Astrocyte of the cerebellum (primary cell): ENCODE measurements around the gene INKA1.

Experiments
- DNase-seq: peaks from one replicate; pipeline ENCODE4 v3.0.0-alpha.2; 2011; ENCODE audit warnings: low read depth
- H3K4me3 ChIP-seq: 2 replicates; pipeline ENCODE4 v1.5.1; 2011; ENCODE audit warnings: mild to moderate bottlenecking, low read depth, low read length, moderate library complexity
- in situ Hi-C: cut with HindIII; loops from 2 replicates; pipeline ENCODE4 v1.10.0; 2017; ENCODE audit warnings: low sequenced_read_pairs
- TF ChIP-seq, protein P1 (sequence below): IDR thresholded peaks from 2 replicates; pipeline ENCODE4 v1.5.1; 2012; ENCODE audit warnings: low read length, low read depth, moderate library complexity, mild to moderate bottlenecking; ENCODE audit errors: missing control alignments

Gene INKA1

DNA sequence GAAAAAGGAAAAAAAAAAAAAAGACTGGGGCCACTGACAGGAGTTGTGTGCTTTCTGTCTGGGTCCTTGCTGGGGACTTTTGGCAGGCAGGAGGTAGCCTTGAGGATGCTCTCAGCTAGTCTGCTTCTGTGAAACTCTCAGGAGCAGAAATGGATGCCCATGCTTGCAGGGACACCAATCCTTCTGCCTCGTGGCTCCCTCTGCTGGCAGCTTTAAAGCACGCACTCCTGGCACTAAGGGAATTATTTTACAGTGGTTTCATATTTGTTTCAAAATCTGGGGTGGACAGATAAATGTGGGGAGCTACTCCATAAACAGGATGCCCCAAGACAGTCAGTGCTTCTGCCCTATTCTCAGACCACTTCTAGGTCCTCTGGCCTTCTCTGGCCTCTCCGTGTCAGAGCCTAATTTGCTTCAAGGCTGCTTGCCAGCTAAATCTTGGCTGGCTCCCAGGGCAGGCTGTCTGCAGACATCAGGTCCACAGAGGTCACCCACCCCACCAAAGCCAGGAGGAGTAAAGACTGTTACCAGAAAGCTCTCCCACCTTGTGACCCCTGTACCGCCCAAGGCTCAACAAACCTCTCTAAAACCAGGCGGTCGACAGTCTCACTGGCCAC lies 36.2 kb downstream of the INKA1 start:
- in situ Hi-C loops = no loop called here
- TF ChIP-seq, protein P1, sequence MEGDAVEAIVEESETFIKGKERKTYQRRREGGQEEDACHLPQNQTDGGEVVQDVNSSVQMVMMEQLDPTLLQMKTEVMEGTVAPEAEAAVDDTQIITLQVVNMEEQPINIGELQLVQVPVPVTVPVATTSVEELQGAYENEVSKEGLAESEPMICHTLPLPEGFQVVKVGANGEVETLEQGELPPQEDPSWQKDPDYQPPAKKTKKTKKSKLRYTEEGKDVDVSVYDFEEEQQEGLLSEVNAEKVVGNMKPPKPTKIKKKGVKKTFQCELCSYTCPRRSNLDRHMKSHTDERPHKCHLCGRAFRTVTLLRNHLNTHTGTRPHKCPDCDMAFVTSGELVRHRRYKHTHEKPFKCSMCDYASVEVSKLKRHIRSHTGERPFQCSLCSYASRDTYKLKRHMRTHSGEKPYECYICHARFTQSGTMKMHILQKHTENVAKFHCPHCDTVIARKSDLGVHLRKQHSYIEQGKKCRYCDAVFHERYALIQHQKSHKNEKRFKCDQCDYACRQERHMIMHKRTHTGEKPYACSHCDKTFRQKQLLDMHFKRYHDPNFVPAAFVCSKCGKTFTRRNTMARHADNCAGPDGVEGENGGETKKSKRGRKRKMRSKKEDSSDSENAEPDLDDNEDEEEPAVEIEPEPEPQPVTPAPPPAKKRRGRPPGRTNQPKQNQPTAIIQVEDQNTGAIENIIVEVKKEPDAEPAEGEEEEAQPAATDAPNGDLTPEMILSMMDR = peak; percentile 87
- no peak overlapping the region for H3K4me3 ChIP-seq
- peak; percentile 63 for DNase-seq

DNA sequence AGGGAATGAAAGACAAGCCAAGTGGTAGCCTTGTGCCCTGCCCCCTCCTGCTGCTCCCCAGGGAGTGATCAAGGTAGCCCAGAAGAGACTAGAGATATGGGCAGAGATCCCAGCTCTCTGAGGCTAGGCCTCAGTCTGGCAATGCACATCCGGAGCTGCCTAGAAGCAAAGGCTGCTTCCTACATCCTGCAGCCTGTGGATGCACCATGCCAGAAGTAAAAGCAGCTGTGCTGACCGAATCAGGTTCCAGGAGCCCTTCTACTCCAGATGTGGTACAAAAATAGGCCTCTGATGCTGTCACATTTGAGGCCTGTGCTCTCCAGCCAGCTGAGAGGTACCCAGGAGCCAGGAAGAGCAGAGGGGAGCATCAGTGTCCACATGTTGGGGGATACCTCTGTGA lies 37.3 kb downstream of the INKA1 start:
- no peak for DNase-seq
- no peak overlapping the region for H3K4me3 ChIP-seq
- TF ChIP-seq, protein P1 = no peak
- in situ Hi-C loops = no loop called here

DNA sequence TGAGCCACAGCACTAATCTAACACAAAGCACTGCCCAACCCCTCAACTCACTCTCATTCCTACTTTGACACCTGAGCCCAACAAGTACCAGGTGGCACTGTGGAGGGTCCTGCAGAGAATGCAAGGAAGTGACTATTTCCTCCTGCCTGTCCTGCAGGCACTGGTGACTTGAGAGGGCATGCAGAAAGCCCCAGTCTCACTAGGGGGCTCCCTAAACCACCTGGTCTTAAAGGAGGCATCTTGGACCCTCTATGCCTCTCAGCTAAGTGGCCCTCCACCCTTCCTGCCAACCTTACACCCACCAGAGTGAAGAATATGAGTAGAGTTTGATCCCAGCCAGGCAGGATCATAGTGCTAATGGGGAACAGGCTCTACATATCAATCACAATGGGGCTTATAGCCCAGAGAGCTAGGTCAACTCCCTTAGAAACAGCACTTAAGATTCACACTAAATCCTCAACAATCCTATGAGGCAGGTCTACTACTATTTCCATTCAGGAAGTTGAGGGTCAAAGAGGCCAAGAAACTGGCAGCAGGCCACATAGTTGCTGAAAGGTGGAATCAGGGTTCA lies 38.1 kb downstream of the INKA1 start:
- in situ Hi-C loops = no loop called here
- no peak for DNase-seq
- TF ChIP-seq, protein P1 = peak; percentile 52
- H3K4me3 ChIP-seq = no peak overlapping the region

DNA sequence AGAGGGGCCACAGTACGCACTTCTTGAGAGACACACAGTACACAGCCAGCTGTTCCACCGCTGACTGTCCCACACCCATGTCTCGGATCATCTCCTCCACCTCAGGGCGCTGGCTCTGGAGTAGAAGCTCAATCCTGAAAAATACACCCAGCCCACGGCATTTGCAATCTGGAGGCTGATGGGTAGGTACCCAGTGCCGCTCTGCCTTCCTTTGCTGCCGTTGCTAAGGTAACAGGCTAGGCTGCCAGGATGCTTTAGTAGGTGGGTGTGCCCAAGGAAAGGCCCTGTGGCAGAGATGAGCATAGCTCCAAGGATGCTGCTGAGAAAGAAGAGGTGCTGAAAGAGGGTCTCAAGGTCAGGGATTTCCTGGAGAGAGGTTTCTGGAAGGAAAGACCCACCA lies 38.7 kb downstream of the INKA1 start:
- in situ Hi-C loops = no loop called here
- TF ChIP-seq, protein P1 = no peak
- no peak for DNase-seq
- no peak overlapping the region for H3K4me3 ChIP-seq

DNA sequence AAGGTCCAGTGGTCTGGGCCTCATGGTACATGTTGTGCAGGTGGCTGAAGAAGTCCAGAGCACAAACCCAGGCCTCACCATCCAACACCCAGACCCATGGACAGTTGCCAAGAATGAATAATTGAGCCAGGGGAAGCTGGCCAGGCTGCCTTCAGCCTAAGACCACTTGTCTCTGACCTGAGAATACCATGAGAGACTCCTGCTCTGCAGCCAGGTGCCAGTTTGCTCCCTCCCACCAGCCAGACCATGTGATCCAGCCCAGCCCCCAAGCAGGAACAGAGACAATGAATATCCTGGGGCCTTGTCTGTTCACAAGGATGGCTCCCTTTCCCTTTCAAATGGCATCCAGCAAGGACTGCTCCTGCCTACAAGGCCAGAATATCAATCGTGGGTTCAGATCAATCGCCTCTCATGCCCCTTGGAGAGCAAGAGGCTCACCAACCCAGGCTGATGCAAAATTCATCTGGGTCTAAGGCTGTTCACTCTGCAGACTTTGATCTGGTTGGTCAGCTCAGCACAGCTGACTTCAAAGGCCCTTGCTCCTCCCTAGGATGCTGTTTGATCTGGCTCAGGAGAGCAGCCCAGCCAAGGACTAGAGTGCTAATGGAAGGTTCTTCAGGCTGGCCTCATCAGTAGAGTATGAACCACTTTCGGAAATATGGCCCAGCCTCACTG lies 39.9 kb downstream of the INKA1 start:
- no peak for DNase-seq
- TF ChIP-seq, protein P1 = no peak

DNA sequence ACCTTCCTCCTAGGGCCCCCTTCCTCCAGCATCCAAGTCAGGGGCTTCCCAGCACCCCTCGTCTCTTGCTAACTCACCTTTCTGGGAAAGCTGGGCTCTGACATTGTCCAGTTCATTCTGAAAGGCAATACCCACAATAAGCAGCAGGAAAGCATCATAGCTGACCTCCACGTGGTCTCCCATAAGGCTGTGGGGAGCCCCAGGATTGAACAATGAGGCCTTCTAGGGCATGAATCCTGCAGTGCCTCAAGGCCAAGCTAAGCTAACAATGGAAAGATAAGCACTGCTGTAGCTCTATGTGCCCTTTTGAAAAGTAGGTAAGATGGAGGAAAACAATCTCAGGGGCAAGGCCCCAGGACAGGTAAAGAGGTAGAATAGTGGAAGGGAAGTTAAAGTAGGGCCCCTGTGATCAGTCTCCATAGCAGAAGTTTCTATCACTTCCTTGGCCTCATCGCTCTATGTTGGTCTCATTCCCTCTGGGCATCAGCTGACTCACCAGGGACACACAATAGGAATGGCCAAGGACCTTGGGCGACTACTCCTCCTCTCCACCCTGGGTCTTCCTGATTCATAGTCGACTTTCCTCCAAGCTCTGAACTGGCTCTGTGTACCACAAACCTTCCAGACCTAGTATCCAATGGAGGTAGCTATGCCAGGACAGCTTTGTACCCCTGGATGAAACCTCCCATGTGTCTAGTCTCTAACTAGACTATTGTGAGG lies 41.6 kb downstream of the INKA1 start:
- H3K4me3 ChIP-seq = no peak overlapping the region
- no peak for DNase-seq
- TF ChIP-seq, protein P1 = no peak
- in situ Hi-C loops = no loop called here

More for the DNA sequence above, 39.9 kb downstream of the INKA1 start:
- H3K4me3 ChIP-seq = no peak overlapping the region
- in situ Hi-C loops = no loop called here
